Osteocyte (in vitro differentiated cells): ENCODE results near the gene DNAH2. TPM values are rescaled to one million over a fixed set of nuclear protein-coding genes. Genes with fewer than 3 reads are reported as not detected.

Source experiments
- DNase-seq: peaks from one replicate; pipeline ENCODE4 v3.0.0; 2021; ENCODE audit warnings: mixed read lengths; ENCODE audit not compliant: unreplicated experiment; ENCODE audit errors: extremely low spot score
- H3K27ac Mint-ChIP-seq: one replicate; pipeline ENCODE4 v1.8.0; 2021; ENCODE audit warnings: mild to moderate bottlenecking, mixed read lengths; ENCODE audit not compliant: unreplicated experiment
- H3K27me3 Mint-ChIP-seq: one replicate; pipeline ENCODE4 v1.8.0; 2021; ENCODE audit warnings: mixed read lengths; ENCODE audit not compliant: unreplicated experiment
- H3K36me3 Mint-ChIP-seq: one replicate; pipeline ENCODE4 v1.8.0; 2021; ENCODE audit warnings: mixed read lengths; ENCODE audit not compliant: unreplicated experiment
- H3K4me1 Mint-ChIP-seq: one replicate; pipeline ENCODE4 v1.8.0; 2021; ENCODE audit warnings: mixed read lengths; ENCODE audit not compliant: unreplicated experiment
- H3K4me3 Mint-ChIP-seq: one replicate; pipeline ENCODE4 v1.8.0; 2021; ENCODE audit warnings: mild to moderate bottlenecking, moderate library complexity, mixed read lengths; ENCODE audit not compliant: unreplicated experiment
- H3K9me3 Mint-ChIP-seq: one replicate; pipeline ENCODE4 v1.8.0; 2021; ENCODE audit warnings: mixed read lengths; ENCODE audit not compliant: unreplicated experiment
- total RNA-seq: library from RNA; stranded (reverse); gene quantifications from 2 replicates; pipeline ENCODE4 v1.2.1, GENCODE V29; 2021
- TF ChIP-seq, protein P1 (sequence below): fragments of 200-600 bp; sonication (generic); IDR thresholded peaks from 2 replicates; pipeline ENCODE4 v1.5.0; 2021; ENCODE audit warnings: antibody characterized with exemption, mild to moderate bottlenecking, moderate library complexity

The DNAH2 gene
- total RNA-seq, 1 donor from 2014 or later, result 0.03 TPM

- H3K4me1 Mint-ChIP-seq, result peaks cover 3% of the 10 kb centered on the region
- no peak overlapping the region for H3K4me3 Mint-ChIP-seq
- TF ChIP-seq, protein P1, sequence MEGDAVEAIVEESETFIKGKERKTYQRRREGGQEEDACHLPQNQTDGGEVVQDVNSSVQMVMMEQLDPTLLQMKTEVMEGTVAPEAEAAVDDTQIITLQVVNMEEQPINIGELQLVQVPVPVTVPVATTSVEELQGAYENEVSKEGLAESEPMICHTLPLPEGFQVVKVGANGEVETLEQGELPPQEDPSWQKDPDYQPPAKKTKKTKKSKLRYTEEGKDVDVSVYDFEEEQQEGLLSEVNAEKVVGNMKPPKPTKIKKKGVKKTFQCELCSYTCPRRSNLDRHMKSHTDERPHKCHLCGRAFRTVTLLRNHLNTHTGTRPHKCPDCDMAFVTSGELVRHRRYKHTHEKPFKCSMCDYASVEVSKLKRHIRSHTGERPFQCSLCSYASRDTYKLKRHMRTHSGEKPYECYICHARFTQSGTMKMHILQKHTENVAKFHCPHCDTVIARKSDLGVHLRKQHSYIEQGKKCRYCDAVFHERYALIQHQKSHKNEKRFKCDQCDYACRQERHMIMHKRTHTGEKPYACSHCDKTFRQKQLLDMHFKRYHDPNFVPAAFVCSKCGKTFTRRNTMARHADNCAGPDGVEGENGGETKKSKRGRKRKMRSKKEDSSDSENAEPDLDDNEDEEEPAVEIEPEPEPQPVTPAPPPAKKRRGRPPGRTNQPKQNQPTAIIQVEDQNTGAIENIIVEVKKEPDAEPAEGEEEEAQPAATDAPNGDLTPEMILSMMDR, result no peak
- H3K36me3 Mint-ChIP-seq, result no peaks in the 10 kb centered on the region
- no peaks in the 10 kb centered on the region for H3K27me3 Mint-ChIP-seq
- H3K9me3 Mint-ChIP-seq, result no peaks in the 10 kb centered on the region
- no peak for DNase-seq
- H3K27ac Mint-ChIP-seq, result no peak overlapping the region
These were observed 165.1 kb downstream of the DNAH2 start for GRCh38 chr17:7882629-7883028.

Other genes with a start within 250 kb of the DNAH2 start
- gene ZBTB4, start 238.1 kb upstream of the DNAH2 start, total RNA-seq, result 47.9 and 49.7 TPM in 2 replicates
- not detected in 2 replicates for gene SLC35G6, start 236.3 kb upstream of the DNAH2 start, total RNA-seq
- gene POLR2A, start 233.4 kb upstream of the DNAH2 start, total RNA-seq, result 148 and 149 TPM in 2 replicates
- gene TNFSF12, start 168.7 kb upstream of the DNAH2 start, total RNA-seq, result 14.6 and 15.0 TPM in 2 replicates
- 1.3 and 1.5 TPM in 2 replicates for gene TNFSF13, start 159.0 kb upstream of the DNAH2 start, total RNA-seq
- 52.5 and 53.7 TPM in 2 replicates for gene SENP3, start 155.8 kb upstream of the DNAH2 start, total RNA-seq
- 1.1 TPM in 2 replicates for gene CD68, start 138.1 kb upstream of the DNAH2 start, total RNA-seq
- gene MPDU1, start 133.9 kb upstream of the DNAH2 start, total RNA-seq, result 34.2 and 42.2 TPM in 2 replicates
- 0.78 TPM in 2 replicates for gene SOX15, start 127.7 kb upstream of the DNAH2 start, total RNA-seq
- gene FXR2, start 102.8 kb upstream of the DNAH2 start, total RNA-seq, result 48.7 and 50.7 TPM in 2 replicates
- 134 and 135 TPM in 2 replicates for gene SAT2, start 89.9 kb upstream of the DNAH2 start, total RNA-seq
- 0.97 and 1.4 TPM in 2 replicates for gene SHBG, start 87.6 kb upstream of the DNAH2 start, total RNA-seq
- gene ATP1B2, start 66.8 kb upstream of the DNAH2 start, total RNA-seq, result 2.4 and 3.0 TPM in 2 replicates
- 98.7 and 99.5 TPM in 2 replicates for gene TP53, start 30.3 kb upstream of the DNAH2 start, total RNA-seq
- 11.8 and 13.4 TPM in 2 replicates for gene WRAP53, start 29.3 kb upstream of the DNAH2 start, total RNA-seq
- gene EFNB3, start 12.5 kb upstream of the DNAH2 start, total RNA-seq, result 12.3 and 12.7 TPM in 2 replicates
- gene KDM6B, start 116.5 kb downstream of the DNAH2 start, total RNA-seq, result 52.9 and 53.7 TPM in 2 replicates
- gene TMEM88, start 137.3 kb downstream of the DNAH2 start, total RNA-seq, result 3.4 TPM in 2 replicates
- gene NAA38, start 139.8 kb downstream of the DNAH2 start, total RNA-seq, result 65.8 and 66.2 TPM in 2 replicates
- gene CYB5D1, start 140.3 kb downstream of the DNAH2 start, total RNA-seq, result 8.5 and 10.2 TPM in 2 replicates
- gene CHD3, start 171.0 kb downstream of the DNAH2 start, total RNA-seq, result 196 and 206 TPM in 2 replicates
- 2.3 and 3.0 TPM in 2 replicates for gene RNF227, start 198.5 kb downstream of the DNAH2 start, total RNA-seq
- gene KCNAB3, start 212.1 kb downstream of the DNAH2 start, total RNA-seq, result 2.6 and 3.7 TPM in 2 replicates
- gene TRAPPC1, start 214.2 kb downstream of the DNAH2 start, total RNA-seq, result 122 and 127 TPM in 2 replicates
- gene CNTROB, start 214.5 kb downstream of the DNAH2 start, total RNA-seq, result 30.2 and 30.9 TPM in 2 replicates